Measurements from ENCODE around the gene ANKIB1.
"Not testable (repeated sequence)": the region's sequence is repeated elsewhere in the genome, so short reads cannot be mapped to it uniquely, and the experiment has no call there.

Gene ANKIB1

DNA sequence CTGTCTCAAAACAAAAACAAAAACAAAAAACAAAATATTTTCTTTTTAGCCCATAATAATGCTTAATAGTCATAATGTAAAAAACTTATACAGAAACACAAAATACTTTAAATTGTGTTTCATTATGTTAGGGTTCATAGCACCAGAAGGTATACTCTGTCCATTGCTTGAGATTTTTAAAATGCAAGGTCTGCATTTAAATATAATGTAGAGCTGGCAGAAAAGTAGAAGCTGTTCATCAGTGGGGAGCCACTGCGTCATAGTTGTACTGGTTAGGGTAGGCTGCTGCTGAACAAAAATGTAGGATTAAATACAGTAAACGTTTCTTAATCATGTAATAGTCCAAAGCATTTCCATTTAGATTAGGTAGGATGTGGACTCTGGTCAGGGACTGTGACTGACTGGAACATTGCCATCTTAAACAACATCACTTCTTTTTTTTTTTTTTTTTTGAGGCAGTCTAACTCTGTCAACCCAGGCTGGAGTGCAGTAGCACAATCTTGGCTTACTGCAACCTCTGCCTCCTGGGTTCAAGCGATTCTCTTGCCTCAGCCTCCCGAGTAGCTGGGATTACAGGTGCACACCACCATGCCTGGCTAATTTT lies 85.2 kb downstream of the ANKIB1 start:
- DNase-seq (ENCODE audit: low read depth) = no peak

DNA sequence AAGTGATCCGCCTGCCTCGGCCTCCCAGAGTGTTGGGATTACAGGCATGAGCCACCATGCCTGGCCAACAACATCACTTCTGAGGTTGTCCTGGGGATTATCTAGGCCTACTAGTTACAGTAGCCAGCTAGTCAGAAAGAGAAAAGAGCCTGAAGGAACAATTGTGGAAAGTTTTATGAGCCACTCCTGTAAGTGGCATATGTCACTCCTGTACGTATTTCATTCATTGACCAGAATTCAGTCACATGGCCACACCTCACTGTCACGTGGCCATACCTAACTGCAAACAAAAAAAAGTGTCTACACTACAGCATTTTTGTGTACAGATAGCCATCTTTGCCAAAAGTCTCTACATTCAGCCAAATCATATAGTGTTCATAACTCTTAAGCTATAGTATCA lies 85.7 kb downstream of the ANKIB1 start:
- no peak for DNase-seq (ENCODE audit: low read depth)

- no peak for DNase-seq (ENCODE audit: low read depth)
These were observed 87.0 kb downstream of the ANKIB1 start for GRCh38 chr7:92332782-92333181.

DNA sequence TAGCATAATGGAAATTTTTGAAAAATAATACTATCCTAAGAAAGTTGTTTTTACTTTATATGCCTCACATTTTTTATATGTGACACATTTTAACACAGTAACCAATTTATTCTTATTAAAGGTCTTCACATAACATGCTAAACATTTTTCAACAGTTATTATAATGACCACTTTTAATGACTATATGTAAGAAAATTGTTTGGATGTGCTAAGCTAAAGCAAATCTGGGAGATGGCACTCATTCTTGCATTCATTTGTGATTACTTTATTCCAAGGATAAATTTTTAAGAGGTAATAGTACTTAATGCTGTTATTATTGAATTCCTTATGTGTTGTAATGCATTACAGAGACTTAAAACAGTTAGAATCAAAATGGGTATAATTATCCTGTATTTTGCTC lies 88.1 kb downstream of the ANKIB1 start:
- DNase-seq (ENCODE audit: low read depth) = no peak

- no peak for DNase-seq (ENCODE audit: low read depth)
These were observed 89.8 kb downstream of the ANKIB1 start for GRCh38 chr7:92335574-92335973.

GRCh38 chr7:92336662-92337340 lies 91.0 kb downstream of the ANKIB1 start:
- no peak for DNase-seq (ENCODE audit: low read depth)

GRCh38 chr7:92340016-92340415 lies 94.2 kb downstream of the ANKIB1 start:
- no peak for DNase-seq (ENCODE audit: low read depth)

- no peak for DNase-seq (ENCODE audit: low read depth)
These were observed 97.9 kb downstream of the ANKIB1 start for GRCh38 chr7:92343714-92344113.

DNA sequence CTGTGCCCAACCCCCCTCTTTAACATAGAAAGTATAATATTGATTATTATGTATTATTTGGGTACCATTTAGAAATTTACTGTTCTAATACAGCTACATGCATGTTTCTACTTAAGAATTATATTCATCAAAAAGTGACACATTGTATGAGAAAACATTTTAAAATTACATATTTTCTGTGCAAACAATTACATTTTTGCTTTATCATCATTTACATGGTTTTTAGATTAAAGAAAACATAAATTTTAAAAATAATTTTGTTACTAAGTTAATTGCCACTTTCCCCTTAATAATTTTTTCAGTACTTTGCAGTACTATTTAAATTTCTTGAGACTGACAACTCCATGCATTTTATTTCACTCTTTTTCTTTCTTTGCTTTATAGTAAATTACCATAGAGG lies 106.2 kb downstream of the ANKIB1 start:
- no peak for DNase-seq (ENCODE audit: low read depth)

- no peak for DNase-seq (ENCODE audit: low read depth)
These were observed 108.4 kb downstream of the ANKIB1 start for GRCh38 chr7:92354214-92354613.

GRCh38 chr7:92356406-92356805 lies 110.6 kb downstream of the ANKIB1 start:
- DNase-seq (ENCODE audit: low read depth) = no peak

DNA sequence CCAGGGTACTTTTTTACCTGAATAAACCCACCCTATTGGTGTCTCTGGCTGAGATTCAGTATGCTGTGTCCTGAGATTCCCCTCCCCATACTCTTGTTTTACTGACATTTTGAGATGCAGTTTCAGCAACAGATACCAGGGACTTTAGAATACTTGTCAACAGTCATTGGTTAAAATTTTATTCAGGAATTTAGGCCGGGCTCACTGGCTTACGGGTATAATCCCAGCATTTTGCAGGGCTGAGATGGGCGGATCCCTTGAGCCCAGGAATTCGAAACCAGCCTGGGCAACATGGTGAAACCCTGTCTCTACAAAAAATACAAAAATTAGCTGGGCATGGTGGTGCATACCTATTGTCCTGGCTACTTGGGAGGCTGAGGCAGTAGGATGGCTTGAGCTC lies 111.5 kb downstream of the ANKIB1 start:
- no peak for DNase-seq (ENCODE audit: low read depth)

GRCh38 chr7:92359179-92359578 lies 113.4 kb downstream of the ANKIB1 start:
- DNase-seq (ENCODE audit: low read depth) = not testable (repeated sequence)

DNA sequence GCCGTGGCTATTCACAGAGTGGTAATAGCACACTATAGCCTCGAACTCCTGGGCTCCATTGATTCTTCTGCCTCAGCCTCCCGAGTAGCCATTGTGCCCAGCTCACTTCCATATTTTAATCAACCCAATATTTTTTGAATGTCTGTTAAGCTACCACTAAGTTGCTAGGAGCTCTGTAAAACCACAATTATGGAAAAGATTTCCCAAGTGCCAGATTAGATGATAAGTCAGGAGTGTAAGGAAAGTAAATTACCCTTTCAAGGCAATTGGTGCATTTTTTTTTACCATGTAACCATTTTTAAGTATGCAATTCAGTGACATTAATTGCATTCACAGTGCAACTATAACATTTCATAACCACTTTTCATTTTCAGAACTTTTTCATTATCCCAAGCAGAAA lies 114.0 kb downstream of the ANKIB1 start:
- no peak for DNase-seq (ENCODE audit: low read depth)

- no peak for DNase-seq (ENCODE audit: low read depth)
These were observed 114.6 kb downstream of the ANKIB1 start for GRCh38 chr7:92360387-92360786.

DNA sequence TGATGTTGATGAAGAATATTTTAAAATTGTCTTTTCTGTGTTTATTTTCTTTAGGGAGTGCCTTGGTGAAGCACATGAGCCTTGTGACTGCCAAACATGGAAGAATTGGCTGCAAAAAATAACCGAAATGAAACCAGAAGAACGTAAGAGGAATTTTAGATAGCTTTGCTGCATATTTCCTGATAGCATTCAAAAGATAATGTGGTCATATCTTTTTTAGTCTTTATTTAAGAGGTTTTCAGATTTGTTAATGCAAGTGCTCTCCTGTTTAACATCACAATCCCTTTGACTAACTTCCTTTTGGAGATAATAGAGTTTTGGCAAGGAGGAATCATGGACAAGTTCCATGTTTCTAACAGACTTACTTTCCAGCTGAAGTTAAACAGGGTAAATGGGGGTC lies 116.4 kb downstream of the ANKIB1 start:
- DNase-seq (ENCODE audit: low read depth) = no peak

DNA sequence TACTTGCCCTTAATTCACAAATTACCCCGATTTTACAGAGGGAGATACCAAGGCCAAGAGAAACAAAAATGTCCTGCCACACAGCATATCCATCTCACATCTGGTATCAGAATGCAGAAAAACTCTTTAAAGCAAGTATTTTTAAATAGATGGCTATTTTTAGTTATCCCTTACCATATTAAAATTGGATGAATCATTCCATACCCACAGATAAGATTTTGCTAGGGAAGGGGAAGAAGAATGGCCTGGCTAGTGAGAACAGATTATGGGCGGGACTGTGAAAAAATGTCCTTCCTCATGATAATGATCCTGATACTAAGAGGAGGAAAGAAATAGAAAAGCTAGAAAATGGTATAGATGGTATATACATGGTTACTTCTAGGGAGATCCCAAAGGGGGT lies 121.0 kb downstream of the ANKIB1 start:
- DNase-seq (ENCODE audit: low read depth) = no peak

GRCh38 chr7:92368741-92369140 lies 123.0 kb downstream of the ANKIB1 start:
- no peak for DNase-seq (ENCODE audit: low read depth)

DNA sequence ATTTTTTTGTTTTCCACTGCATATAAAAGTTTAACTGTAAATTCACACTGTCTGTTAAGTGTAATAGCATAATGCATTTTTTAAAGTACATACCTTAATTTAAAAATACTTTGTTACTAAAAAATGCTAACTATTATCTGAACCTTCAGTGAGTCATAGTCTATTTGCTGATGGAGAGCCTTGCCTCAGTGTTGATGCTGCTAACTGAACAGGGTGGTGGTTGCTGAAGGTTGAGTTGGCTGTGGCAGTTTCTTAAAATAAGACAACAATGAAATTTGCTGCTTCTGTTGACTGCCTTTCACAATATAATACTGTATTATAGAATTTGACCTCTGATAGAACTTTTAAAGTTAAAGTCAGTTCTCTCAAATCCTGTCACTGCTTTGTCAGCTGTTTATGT lies 129.2 kb downstream of the ANKIB1 start:
- DNase-seq (ENCODE audit: low read depth) = no peak

GRCh38 chr7:92391071-92391470 lies 145.3 kb downstream of the ANKIB1 start:
- no peak for DNase-seq (ENCODE audit: low read depth)

DNA sequence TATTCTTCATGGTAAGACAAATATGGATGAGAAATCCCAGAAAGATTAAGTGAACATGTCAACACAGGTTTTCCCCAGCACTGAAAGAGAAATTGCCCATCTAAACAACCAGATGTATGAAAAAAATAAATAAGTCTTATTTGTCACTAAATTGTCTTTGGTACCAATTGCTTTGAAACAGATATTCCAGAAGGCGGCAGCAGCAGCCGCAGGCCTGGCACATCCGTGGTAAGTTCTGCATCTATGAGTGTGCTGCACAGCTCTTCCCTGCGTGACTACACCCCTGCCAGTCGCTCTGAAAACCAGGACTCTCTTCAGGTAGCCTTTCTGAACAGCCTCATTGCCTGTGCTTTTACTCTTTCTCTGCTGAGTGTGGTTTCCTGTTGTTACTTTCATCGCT lies 151.8 kb downstream of the ANKIB1 start:
- no peak for DNase-seq (ENCODE audit: low read depth)

GRCh38 chr7:92400013-92400412 lies 154.2 kb downstream of the ANKIB1 start:
- DNase-seq (ENCODE audit: low read depth) = no peak

GRCh38 chr7:92402920-92403759 lies 157.4 kb downstream of the ANKIB1 start:
- DNase-seq (ENCODE audit: low read depth) = no peak
